Fibroblast of peridontal ligament (primary cell): ENCODE measurements around the gene RAX.
"Not testable (repeated sequence)": the region's sequence is repeated elsewhere in the genome, so short reads cannot be mapped to it uniquely, and the experiment has no call there.

Source experiments
- DNase-seq: peaks from one replicate; pipeline ENCODE4 v3.0.0-alpha.2; 2010; ENCODE audit errors: extremely low read depth

RAX gene

GRCh38 chr18:59273759-59274532, 692 bp upstream of the RAX start:
- no peak for DNase-seq

GRCh38 chr18:59272221-59272888, 899 bp downstream of the RAX start:
- DNase-seq = no peak

- DNase-seq = no peak
Observed at GRCh38 chr18:59271606-59272220, 1.5 kb downstream of the RAX start.

GRCh38 chr18:59270689-59271257, 2.5 kb downstream of the RAX start:
- DNase-seq = no peak

- DNase-seq = no peak
Observed at GRCh38 chr18:59269563-59270119, 3.6 kb downstream of the RAX start.

- no peak for DNase-seq
Observed at GRCh38 chr18:59268721-59269562, 4.3 kb downstream of the RAX start.

GRCh38 chr18:59268127-59268720, 5.0 kb downstream of the RAX start:
- no peak for DNase-seq

GRCh38 chr18:59267503-59268126, 5.6 kb downstream of the RAX start:
- DNase-seq = no peak

- no peak for DNase-seq
Observed at GRCh38 chr18:59266886-59267502, 6.3 kb downstream of the RAX start.

- DNase-seq = no peak
Observed at GRCh38 chr18:59266459-59266858, 6.8 kb downstream of the RAX start.

GRCh38 chr18:59265974-59266369, 7.3 kb downstream of the RAX start:
- DNase-seq = no peak

- DNase-seq = no peak
Observed at GRCh38 chr18:59265246-59265973, 7.8 kb downstream of the RAX start.

GRCh38 chr18:59264651-59265245, 8.5 kb downstream of the RAX start:
- no peak for DNase-seq

- no peak for DNase-seq
Observed at GRCh38 chr18:59264121-59264571, 9.1 kb downstream of the RAX start.

- DNase-seq = no peak
Observed at GRCh38 chr18:59263661-59264060, 9.6 kb downstream of the RAX start.

- not testable (repeated sequence) for DNase-seq
Observed at GRCh38 chr18:59262243-59262642, 11.0 kb downstream of the RAX start.

- not testable (repeated sequence) for DNase-seq
Observed at GRCh38 chr18:59261842-59262241, 11.4 kb downstream of the RAX start.

GRCh38 chr18:59255491-59255890, 17.8 kb downstream of the RAX start:
- not testable (repeated sequence) for DNase-seq
